Thymus (tissue), 11 donors: ENCODE measurements around the gene FAM151B. TPM values are rescaled to one million over a fixed set of nuclear protein-coding genes. Genes with fewer than 3 reads are reported as not detected.

Experiments
- DNase-seq, 9 donors: peaks; one replicate each; pipeline ENCODE4 v3.0.0-alpha.2; 2013; ENCODE audit warnings: low spot score in 9 of 9, low read depth in 6 of 9, missing footprints in 1 of 9
- H3K27ac ChIP-seq, 2 donors: one replicate each; pipeline ENCODE4 v1.5.1; 2013; ENCODE audit warnings: control low read depth in 1 of 2, low read depth in 1 of 2, low read length in 1 of 2, mild to moderate bottlenecking in 1 of 2, moderate library complexity in 1 of 2
- H3K27me3 ChIP-seq, 2 donors: one replicate each; pipeline ENCODE4 v1.5.1; 2013; ENCODE audit warnings: low read length in 1 of 2; ENCODE audit not compliant: control insufficient read depth in 2 of 2, insufficient read depth in 1 of 2
- H3K36me3 ChIP-seq, 2 donors: one replicate each; pipeline ENCODE4 v1.5.1; 2013; ENCODE audit warnings: low read length in 1 of 2, mild to moderate bottlenecking in 1 of 2, moderate library complexity in 1 of 2; ENCODE audit not compliant: control insufficient read depth in 2 of 2, insufficient read depth in 2 of 2
- H3K4me1 ChIP-seq, 2 donors: one replicate each; pipeline ENCODE4 v1.5.1; 2013; ENCODE audit warnings: low read length in 2 of 2; ENCODE audit not compliant: control insufficient read depth in 2 of 2, insufficient read depth in 2 of 2
- H3K4me3 ChIP-seq, 2 donors: one replicate each; pipeline ENCODE4 v1.5.1; 2013; ENCODE audit warnings: low read length in 2 of 2, control low read depth in 1 of 2, mild to moderate bottlenecking in 1 of 2
- H3K9me3 ChIP-seq, 2 donors: one replicate each; pipeline ENCODE4 v1.5.1; 2013; ENCODE audit warnings: low read length in 1 of 2, mild to moderate bottlenecking in 1 of 2; ENCODE audit not compliant: control insufficient read depth in 2 of 2, insufficient read depth in 1 of 2
- WGBS: extraction: QIAGEN DNeasy Blood & Tissue Kit; methylation state at CpG from one replicate; pipeline ENCODE4 v1.1.7; 2013; 5-methylcytosine and 5-hydroxymethylcytosine counted together
- polyA plus RNA-seq: library from polyadenylated mRNA; stranded (reverse); fragments of 200-250 nt; gene quantifications from one replicate; pipeline ENCODE4 v1.2.3, GENCODE V29; 2013
- total RNA-seq: library from RNA; stranded (reverse); fragments of 120-200 nt; gene quantifications from one replicate; pipeline ENCODE4 v1.2.4, GENCODE V29; 2013
- donor health status: healthy.

FAM151B gene
- total and polyA plus RNA-seq, 2 donors, result 0.75 to 1.2 TPM

- no peaks in the 10 kb centered on the region for H3K9me3 ChIP-seq
- H3K27me3 ChIP-seq, result no peaks in the 10 kb centered on the region
- H3K4me3 ChIP-seq, result no peak overlapping the region
- no peaks in the 10 kb centered on the region for H3K4me1 ChIP-seq
- no peaks in the 10 kb centered on the region for H3K36me3 ChIP-seq
- H3K27ac ChIP-seq, result no peak overlapping the region
- 97% methylated on average over 3 of the region's 3 CpGs for WGBS
- DNase-seq, result no peak
These were observed 103.5 kb downstream of the FAM151B start for GRCh38 chr5:80591352-80591751.

GRCh38 chr5:80592105-80592504 lies 104.2 kb downstream of the FAM151B start:
- 91% methylated on average over 1 of the region's 1 CpG for WGBS
- Histone ChIP-seq H3K4me1 (no peaks in the 10 kb centered on the region), H3K27ac (no peak overlapping the region), H3K27me3 (no peaks in the 10 kb centered on the region), H3K4me3 (no peak overlapping the region), H3K36me3 (no peaks in the 10 kb centered on the region), H3K9me3 (no peaks in the 10 kb centered on the region)
- no peak for DNase-seq

Other genes with a start within 250 kb of the FAM151B start
- gene SERINC5, start 232.1 kb upstream of the FAM151B start, total RNA-seq, result 14.7 TPM
- 7.1 TPM for gene SERINC5, start 232.1 kb upstream of the FAM151B start, polyA plus RNA-seq
- gene SPZ1, start 168.1 kb upstream of the FAM151B start, total RNA-seq, result not detected
- not detected for gene SPZ1, start 168.1 kb upstream of the FAM151B start, polyA plus RNA-seq
- 14.4 TPM for gene ZFYVE16, start 80.0 kb upstream of the FAM151B start, total RNA-seq
- 23.3 TPM for gene ZFYVE16, start 80.0 kb upstream of the FAM151B start, polyA plus RNA-seq
- gene ANKRD34B, start 82.2 kb downstream of the FAM151B start, total RNA-seq, result 0.05 TPM
- 0.59 TPM for gene ANKRD34B, start 82.2 kb downstream of the FAM151B start, polyA plus RNA-seq
- 13.3 TPM for gene MSH3, start 166.6 kb downstream of the FAM151B start, total RNA-seq
- gene MSH3, start 166.6 kb downstream of the FAM151B start, polyA plus RNA-seq, result 4.8 TPM
- 76.2 TPM for gene DHFR, start 166.9 kb downstream of the FAM151B start, total RNA-seq
- 15.9 TPM for gene DHFR, start 166.9 kb downstream of the FAM151B start, polyA plus RNA-seq